ENCODE measurements around the gene COA1. TPM values are rescaled to one million over a fixed set of nuclear protein-coding genes. Genes with fewer than 3 reads are reported as not detected.
A peak's percentile ranks its signal among the peaks of the same experiment; 100 is the strongest.
"Not testable (repeated sequence)": the region's sequence is repeated elsewhere in the genome, so short reads cannot be mapped to it uniquely, and the experiment has no call there.

Gene COA1
- total RNA-seq, 1 donor from 2014 or later: 41.2 TPM

DNA sequence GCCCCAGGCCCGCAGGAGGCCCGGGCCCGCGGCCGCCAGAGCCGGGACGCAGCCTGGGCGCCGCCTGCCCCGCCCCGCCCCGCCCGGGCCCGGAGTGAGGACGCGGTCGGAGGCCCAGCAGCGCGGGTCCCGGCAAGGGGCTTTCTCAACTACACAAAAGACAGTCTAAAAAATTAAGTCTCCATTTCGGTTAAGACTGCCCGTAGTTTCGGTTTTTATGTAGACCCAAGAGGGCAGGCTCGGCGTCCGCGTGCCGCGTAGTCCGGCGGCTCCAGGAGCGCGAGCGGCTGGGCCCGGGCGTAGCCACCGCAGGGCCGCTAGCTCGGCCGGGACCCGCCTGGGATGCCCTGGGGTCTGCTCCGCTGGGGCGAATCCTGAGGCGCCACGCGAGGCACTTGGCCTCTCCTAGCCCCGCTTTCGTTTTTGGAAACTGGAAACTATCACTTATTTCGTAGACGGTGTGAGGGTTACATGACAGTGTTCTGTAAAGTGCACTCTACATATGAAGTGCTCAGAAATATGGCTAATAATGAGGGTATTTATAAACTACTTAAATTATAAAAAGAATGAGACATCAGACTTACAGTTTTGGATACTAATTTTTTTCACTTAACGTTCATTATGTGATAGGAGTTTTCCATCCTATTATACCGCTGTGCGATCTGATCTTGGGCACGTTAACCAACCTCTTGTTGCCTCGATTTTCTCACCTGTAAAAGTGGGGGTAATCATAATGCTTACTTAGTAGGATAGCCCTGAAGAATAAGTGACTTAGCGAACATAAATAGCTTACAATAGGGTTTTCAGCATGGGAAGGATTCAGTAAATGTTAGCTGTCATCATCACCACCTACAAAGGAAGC lies 29.7 kb upstream of the COA1 start:
- FAIRE-seq: no peak
- peak in 1 of 2 donors; percentile 47 for DNase-seq (ENCODE audit: low spot score in 2 of 2)

DNA sequence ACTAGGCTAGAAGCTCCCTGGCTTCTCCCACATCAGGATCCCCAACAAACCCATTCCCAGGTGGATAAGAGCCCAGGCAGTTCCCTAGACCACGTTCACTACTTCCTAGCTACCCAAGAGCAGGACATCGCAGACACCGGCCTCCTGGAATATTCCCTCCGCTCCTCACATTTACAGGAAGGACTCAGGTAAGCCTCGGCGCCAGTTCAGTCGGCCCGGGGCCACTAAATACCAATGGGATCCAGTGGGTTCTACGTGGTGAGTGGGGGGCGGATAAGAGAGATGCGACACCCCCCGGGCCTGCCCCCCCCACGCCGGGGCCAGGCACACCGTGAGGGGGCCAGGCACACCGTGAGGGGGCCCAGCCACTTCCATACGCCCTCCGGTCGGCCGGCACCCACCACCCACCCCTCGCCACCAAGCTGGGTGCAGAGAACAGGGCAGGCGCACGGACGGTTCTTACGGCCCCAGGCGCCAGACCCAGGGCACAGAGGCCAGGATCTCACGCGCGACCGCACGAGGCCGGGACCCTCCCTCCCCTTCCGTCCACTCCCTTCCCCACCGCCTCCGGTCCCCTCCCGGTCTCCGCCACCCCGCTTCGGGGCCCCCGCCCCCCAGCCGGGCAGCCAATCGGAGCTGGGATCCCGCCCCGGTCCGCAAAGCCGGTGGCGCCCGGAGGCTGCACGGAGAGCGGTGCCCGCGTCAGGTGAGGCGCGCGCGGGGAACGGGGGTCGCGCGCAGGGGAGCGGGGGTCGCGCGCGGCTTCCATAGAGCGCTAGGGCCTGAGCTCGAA lies 28.9 kb upstream of the COA1 start, which contains the start of gene BLVRA:
BLVRA (plus strand) TSS at position 652 of the 793 bp plus-strand sequence. CDS start 12,479 bp downstream, outside the sequence.
- peak; percentile 80 to 83 for DNase-seq (ENCODE audit: low spot score in 2 of 2)
- FAIRE-seq: no peak

GRCh38 chr7:43757073-43757720 lies 27.9 kb upstream of the COA1 start:
- DNase-seq (ENCODE audit: low spot score in 2 of 2) (no peak), FAIRE-seq (no peak)

- FAIRE-seq (no peak), DNase-seq (ENCODE audit: low spot score in 2 of 2) (peak in 1 of 2 donors; percentile 40)
Measured at GRCh38 chr7:43756368-43757072, 27.2 kb upstream of the COA1 start.

DNA sequence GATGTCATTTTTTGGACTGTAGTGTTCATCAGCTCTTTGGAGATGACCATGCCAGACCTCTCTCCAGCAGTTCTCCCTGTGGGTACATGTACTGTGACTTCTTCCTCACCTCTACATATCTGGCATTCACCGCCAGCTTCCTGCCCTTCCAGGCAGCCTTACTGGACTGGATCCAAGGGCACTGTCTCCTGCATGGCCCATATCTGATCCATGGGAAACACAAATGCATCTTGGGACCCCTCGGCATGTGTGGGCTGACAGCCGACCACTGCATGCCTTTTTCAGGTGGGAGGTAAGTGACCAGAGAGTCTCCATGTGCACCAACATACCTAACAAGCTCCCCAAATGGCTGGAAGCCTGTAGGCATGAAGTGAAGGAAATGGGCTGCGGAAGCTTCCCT lies 25.3 kb upstream of the COA1 start:
- FAIRE-seq (no peak), DNase-seq (ENCODE audit: low spot score in 2 of 2) (no peak)

GRCh38 chr7:43753843-43754242 lies 24.5 kb upstream of the COA1 start:
- FAIRE-seq: no peak
- no peak for DNase-seq (ENCODE audit: low spot score in 2 of 2)

DNA sequence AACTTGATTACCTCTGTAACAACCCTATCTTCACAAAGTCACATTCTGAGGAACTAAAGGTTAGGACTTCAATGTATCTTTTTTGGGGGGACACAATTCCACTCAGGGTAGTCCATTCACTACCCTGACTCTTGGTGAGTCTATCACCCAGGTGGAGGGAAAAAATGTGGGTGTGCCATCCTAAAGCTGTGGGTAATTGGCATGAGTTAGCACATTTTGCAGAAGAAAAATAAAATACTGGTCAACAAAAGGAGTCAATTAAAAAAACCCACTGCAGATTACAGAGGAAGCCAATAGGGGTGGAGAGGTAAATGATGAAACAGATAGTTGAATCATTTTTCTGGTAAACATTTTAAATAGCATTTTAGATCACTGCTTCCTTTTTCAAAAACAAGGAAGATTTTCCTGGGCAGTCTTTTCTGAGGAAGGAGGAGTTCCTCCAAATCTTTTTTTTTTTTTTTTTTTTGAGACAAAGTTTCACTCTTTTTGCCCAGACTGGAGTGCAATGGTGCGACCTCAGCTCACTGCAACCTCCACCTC lies 24.0 kb upstream of the COA1 start:
- FAIRE-seq (no peak), DNase-seq (ENCODE audit: low spot score in 2 of 2) (no peak)

DNA sequence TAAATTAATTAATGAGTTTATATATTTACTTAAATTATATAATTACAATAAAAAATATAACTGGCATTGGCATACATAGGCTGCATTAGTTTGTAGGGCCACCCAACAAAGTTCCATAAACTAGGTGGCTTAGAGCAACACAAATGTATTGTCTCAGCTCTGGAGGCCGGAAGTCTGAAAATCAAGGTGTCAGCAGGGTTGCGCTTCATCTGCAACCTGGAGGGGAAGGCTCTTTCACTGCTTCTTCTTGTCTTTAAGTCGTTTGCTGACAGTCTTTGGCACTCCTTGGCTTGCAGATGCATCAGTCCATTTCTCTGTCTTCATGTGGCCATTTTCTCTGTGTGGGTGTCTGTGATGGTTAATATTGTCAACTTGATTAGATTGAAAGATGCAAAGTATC lies 23.1 kb upstream of the COA1 start:
- no peak for FAIRE-seq

GRCh38 chr7:43750016-43750887 lies 20.9 kb upstream of the COA1 start:
- FAIRE-seq (no peak), DNase-seq (ENCODE audit: low spot score in 2 of 2) (no peak)

More for the DNA sequence above, 23.1 kb upstream of the COA1 start:
- no peak for DNase-seq (ENCODE audit: low spot score in 2 of 2)

- no peak for FAIRE-seq
Measured at GRCh38 chr7:43749383-43749940, 20.1 kb upstream of the COA1 start.

GRCh38 chr7:43747328-43748105 lies 18.2 kb upstream of the COA1 start:
- FAIRE-seq: no peak
- DNase-seq (ENCODE audit: low spot score in 2 of 2): no peak

More at GRCh38 chr7:43749383-43749940, 20.1 kb upstream of the COA1 start:
- DNase-seq (ENCODE audit: low spot score in 2 of 2): no peak

DNA sequence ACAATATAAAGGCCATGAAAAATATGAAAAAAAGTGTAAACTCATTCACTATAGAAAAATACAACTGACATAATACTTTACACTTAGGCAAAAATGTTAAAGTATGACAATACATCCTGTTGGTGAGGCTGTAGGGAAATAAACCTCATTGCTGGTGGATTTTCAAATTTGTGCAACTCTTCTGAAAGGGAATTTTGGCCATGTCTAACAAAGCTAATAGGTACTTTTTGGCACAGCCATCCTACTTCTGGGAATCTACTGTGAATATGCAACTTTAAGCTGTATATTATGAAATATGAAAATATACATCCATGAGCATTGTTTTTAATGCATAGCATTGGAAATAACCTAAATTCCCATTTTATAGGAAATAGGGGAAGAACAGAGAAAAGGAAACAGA lies 13.4 kb upstream of the COA1 start:
- no peak for DNase-seq (ENCODE audit: low spot score in 2 of 2)
- FAIRE-seq: no peak

DNA sequence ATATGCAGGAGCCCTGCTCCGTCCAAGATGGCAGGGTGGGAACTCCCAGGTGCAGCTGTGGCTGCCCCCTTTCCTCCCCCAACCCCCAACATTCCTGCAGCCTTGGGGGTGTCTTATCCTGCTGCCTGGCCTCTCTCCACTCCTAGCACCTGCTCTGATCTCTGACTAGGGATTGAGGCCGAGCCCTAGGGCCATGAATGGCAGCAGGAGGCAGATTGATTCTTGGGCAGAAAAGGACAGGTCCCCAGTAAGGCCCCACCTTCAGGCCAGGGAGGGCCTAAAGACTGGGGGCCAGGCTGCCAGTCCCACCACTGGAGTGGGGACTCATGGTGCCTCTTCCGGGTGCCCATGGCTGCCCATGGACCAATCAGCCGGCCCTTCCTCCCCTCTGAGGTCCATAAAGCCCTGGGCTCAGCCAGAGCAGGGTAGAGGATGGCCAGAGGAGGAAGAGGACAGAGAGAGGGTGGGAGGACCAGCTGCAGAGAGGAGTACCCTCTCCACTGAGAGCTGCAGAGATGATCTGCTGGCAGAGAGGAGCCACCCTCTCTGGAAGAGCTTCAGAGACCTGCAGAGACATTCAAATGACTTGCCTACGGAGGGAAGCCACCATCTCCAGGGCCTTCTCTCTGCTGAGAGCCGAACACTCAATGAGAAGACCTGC lies 8.3 kb upstream of the COA1 start:
- FAIRE-seq (no peak), DNase-seq (ENCODE audit: low spot score in 2 of 2) (no peak)

GRCh38 chr7:43735802-43736603 lies 6.7 kb upstream of the COA1 start:
- no peak for DNase-seq (ENCODE audit: low spot score in 2 of 2)
- no peak for FAIRE-seq

- no peak for FAIRE-seq
Measured at GRCh38 chr7:43735403-43735801, 6.1 kb upstream of the COA1 start.

GRCh38 chr7:43734575-43735332 lies 5.4 kb upstream of the COA1 start:
- DNase-seq (ENCODE audit: low spot score in 2 of 2); FAIRE-seq: not testable (repeated sequence)

More at GRCh38 chr7:43735403-43735801, 6.1 kb upstream of the COA1 start:
- no peak for DNase-seq (ENCODE audit: low spot score in 2 of 2)
